GM12873 (cell line): ENCODE results near the gene EBF3.

Experiments
- TF ChIP-seq, protein P1 (sequence below): IDR thresholded peaks from 2 replicates; pipeline ENCODE4 v1.5.1; 2012; ENCODE audit warnings: low read depth, mild to moderate bottlenecking, moderate library complexity, low read length, control low read depth; ENCODE audit not compliant: insufficient read depth; ENCODE audit errors: missing control alignments

Gene EBF3

DNA sequence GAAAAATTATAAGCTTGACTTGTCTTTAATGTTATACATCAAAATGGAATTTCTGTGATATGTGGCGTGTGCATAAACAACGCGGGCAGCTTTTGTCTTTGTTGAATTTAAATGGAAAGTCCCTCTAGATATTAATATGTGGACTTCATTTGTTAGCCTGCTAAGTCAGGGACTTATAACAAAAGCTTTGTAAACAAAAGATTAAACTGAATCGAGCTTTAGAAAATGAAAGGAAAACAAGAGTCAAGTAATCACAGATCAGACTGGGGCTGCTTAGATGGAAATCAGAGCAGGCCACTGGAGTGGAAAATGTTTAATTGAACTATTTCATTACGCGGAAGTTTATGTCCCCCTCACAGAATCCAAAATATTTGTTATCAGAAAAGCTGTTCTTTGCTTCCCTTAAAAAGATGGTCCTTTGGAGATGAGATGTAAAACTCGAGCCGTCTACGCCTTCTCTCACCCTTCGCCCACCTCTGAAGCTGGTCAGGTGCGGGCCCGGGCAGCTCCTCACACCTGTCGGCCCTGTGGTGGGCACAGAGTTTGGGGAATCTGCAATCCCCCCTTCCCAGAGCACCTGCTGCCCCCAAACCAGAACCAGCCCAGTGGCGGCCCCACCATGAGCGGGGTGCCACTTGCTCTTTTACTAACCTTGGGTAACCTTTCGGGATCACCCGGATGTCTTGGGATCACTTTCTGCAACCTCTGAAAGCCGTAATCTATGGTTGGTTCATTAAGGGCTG, 116.2 kb downstream of the EBF3 start:
- TF ChIP-seq, protein P1, sequence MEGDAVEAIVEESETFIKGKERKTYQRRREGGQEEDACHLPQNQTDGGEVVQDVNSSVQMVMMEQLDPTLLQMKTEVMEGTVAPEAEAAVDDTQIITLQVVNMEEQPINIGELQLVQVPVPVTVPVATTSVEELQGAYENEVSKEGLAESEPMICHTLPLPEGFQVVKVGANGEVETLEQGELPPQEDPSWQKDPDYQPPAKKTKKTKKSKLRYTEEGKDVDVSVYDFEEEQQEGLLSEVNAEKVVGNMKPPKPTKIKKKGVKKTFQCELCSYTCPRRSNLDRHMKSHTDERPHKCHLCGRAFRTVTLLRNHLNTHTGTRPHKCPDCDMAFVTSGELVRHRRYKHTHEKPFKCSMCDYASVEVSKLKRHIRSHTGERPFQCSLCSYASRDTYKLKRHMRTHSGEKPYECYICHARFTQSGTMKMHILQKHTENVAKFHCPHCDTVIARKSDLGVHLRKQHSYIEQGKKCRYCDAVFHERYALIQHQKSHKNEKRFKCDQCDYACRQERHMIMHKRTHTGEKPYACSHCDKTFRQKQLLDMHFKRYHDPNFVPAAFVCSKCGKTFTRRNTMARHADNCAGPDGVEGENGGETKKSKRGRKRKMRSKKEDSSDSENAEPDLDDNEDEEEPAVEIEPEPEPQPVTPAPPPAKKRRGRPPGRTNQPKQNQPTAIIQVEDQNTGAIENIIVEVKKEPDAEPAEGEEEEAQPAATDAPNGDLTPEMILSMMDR = no peak

DNA sequence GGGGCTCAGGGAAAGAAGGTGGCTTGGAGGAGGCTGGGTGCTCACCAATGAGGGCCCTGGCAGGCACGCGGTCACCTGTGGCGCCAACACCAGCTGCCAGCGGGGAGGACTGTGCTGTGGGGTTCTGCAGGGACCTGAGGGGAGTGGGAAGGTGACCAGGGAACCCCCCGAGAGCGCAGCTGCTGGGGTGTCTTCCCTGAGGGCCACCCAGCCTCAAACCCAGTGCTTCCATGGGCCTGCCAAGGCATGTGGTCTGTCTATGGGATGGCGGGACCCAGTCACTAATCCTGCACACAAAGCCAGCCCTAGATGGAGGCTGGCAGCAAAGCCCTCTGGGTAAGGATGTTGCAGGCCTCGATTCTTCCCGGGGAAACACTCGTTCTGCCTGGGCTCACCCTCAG, 117.1 kb downstream of the EBF3 start:
- TF ChIP-seq, protein P1 = no peak

DNA sequence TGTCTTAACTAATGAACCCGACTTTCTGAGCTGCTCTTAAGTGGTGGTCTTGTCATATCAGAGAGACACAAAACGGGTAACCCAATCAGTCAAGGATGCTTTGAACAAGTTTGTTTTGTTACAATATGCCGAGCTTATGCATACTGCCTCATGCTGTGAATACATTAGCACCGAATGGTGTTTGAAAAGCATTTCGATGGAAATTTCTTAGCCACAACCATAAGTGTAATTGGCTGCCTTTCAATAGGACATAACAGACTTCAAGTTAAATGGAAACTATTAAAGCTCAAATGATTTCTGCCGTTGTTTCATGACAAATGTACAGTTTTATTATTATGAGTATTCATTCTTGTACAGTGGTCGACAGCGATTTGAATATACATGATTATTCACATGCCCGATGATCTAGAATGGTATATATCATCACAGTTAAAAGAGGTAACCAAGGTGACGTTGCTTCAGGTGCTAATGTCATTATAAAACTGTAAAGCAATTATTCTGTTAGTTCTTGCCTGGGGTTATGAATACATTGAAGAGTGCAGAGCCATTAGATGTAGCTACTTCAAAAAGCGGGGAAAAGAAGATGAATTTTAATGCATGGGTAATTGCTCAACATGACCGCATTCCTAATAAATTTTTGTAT, 118.8 kb downstream of the EBF3 start:
- TF ChIP-seq, protein P1 = no peak

DNA sequence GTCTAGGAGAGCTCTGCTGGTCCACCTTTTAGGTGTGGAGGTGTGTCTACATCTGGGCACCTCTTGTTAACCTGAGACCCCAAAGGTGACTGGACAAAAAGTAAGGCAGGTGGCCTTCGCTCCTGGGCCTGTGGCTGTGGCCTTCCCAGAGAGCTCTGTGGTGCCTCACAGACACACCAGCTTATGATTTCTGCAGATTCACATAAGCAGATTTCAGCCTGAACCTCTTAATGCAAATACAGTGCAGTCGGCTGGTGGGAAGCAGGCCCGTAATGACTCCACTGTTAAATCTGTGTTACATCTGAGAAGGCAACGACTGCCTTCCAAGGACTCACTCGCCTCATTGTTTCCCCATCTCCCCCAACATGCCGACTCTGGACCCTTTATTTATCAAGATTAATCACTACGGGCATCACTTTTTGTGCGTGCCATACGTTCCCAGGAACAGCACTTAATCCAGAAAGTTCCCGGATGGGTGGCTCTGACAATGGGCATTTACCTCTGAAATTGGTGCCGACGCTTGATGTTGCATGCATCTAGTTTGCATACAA, 119.8 kb downstream of the EBF3 start:
- TF ChIP-seq, protein P1 = no peak

DNA sequence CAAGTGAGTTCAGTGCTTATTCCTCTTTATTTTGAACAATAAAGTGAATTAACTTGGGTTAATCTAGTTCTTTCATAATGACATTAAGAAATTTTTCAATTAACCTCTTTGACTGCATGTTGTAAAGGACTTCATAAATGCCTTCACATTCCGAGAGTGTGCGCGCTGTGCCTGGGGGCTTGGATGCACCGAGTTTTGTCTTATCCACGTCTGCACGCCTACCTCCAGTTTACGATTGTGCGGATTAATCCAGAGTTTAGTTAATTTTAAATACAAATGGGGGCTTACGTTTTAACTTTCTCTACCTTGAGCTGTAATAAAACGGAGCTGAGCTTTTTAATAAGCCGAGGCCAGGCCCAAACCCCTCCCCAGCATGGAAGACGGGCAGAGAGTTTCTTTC, 120.4 kb downstream of the EBF3 start:
- TF ChIP-seq, protein P1 = no peak

DNA sequence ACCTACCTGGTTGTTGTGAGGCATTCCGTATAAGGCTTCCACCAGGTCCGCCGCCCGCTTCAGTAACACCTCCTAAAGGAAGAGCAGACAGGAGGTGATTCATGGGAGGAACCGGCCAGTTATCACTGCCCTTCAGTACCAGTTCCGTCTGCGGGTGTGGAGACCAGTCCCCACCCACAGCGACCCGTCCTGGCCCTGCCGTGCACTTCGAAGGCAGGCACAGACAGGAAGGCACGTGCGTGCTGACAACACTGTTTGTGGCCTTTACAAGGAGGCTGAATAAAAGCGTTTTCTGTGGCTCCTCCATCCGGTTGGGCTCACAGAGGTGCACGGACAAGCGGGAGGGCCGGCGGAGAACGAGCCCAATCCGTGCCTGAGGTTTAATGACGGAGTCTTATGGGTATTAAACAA, 120.9 kb downstream of the EBF3 start:
- TF ChIP-seq, protein P1 = no peak

DNA sequence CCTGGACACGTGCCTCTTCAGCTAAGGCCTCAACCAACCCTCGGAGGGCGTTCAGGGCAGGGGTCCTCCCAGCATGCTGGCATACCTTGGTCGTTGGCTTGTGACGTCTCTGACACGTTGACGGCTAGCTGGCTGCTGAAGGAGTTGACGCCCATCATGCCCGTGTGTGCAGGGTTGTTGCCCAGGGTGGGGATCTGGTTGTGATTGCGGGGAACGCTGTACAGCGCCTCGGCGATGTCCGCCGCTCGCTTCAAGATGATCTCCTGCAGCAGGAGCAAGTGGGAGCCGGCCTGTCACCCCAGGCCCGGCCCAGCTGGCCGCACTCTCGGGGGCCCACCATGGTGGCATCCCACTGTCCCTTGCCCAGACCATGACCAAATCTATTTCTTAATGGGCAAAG, 122.0 kb downstream of the EBF3 start:
- TF ChIP-seq, protein P1 = no peak
